GM10248 (cell line): Measurements from ENCODE around the gene PRPF18.
A peak's percentile ranks its signal among the peaks of the same experiment; 100 is the strongest.

Source experiments
- CTCF ChIA-PET: fragments of 300-600 bp; sonication (Branson Sonifier 250); formaldehyde crosslinking; extraction: SDS; loops from one replicate; lab custom pipeline; 2021; ENCODE audit warnings: antibody characterized with exemption; lab: Yijun Ruan, JAX
- POLR2A ChIA-PET: fragments of 350-650 bp; sonication (Branson Sonifier 250); formaldehyde crosslinking; extraction: SDS; loops from one replicate; lab custom pipeline; 2020; ENCODE audit warnings: antibody characterized with exemption; lab: Yijun Ruan, JAX
- DNase-seq: peaks from one replicate; pipeline ENCODE4 v3.0.0; 2012; ENCODE audit errors: extremely low spot score
- CTCF ChIP-seq: IDR thresholded peaks from 2 replicates; pipeline ENCODE4 v1.5.1; 2012; ENCODE audit warnings: mild to moderate bottlenecking, low read depth; ENCODE audit errors: extremely low read depth, missing control alignments, control extremely low read depth

PRPF18 gene

GRCh38 chr10:13657101-13657680 is 70.4 kb downstream of the PRPF18 start:
- ChIA-PET POLR2A (no interaction called here), CTCF (interaction anchor here (1.5 to 2.0 kb wide), 2 partner anchors 11 to 127 kb away, joined by 4 to 6 read pairs; no protein-coding TSS in a partner anchor)
- no peak for TF ChIP-seq CTCF
- no peak for DNase-seq

- no peak for DNase-seq
- POLR2A ChIA-PET = no interaction called here
- CTCF ChIA-PET = interaction anchor here (1.5 kb wide), 1 partner anchor 126 kb away, joined by 4 read pairs; no protein-coding TSS in a partner anchor
These were observed 71.5 kb downstream of the PRPF18 start for GRCh38 chr10:13658264-13658663.

GRCh38 chr10:13658871-13659685 is 72.3 kb downstream of the PRPF18 start:
- ChIA-PET CTCF (interaction anchor here (0.8 to 3.2 kb wide), 35 partner anchors 8 to 461 kb away, joined by 3 to 40 read pairs (median 5); no protein-coding TSS in a partner anchor), POLR2A (no interaction called here)
- DNase-seq = no peak
- TF ChIP-seq CTCF = no peak

More at GRCh38 chr10:13658264-13658663, 71.5 kb downstream of the PRPF18 start:
- no peak for TF ChIP-seq CTCF

- ChIA-PET POLR2A (no interaction called here), CTCF (interaction anchor here (0.6 to 3.2 kb wide), 36 partner anchors 9 to 460 kb away, joined by 3 to 40 read pairs (median 5); no protein-coding TSS in a partner anchor)
- peak; percentile 72 for TF ChIP-seq CTCF
- DNase-seq = peak; percentile 82
These were observed 73.3 kb downstream of the PRPF18 start for GRCh38 chr10:13659887-13660550.

- CTCF ChIA-PET = interaction anchor here (0.6 to 3.2 kb wide), 15 partner anchors 11 to 460 kb away, joined by 3 to 40 read pairs (median 6); no protein-coding TSS in a partner anchor
- POLR2A ChIA-PET = no interaction called here
- TF ChIP-seq CTCF = no peak
- no peak for DNase-seq
These were observed 73.8 kb downstream of the PRPF18 start for GRCh38 chr10:13660551-13660920.

- ChIA-PET POLR2A (no interaction called here), CTCF (interaction anchor here (0.6 to 3.2 kb wide), 7 partner anchors 9 to 122 kb away, joined by 3 to 40 read pairs (median 3); no protein-coding TSS in a partner anchor)
- no peak for TF ChIP-seq CTCF
- no peak for DNase-seq
These were observed 74.5 kb downstream of the PRPF18 start for GRCh38 chr10:13661256-13661655.
